SKM-1 (cell line): ENCODE data around the gene KIF3A.

ENCODE experiments used
- DNase-seq: peaks from one replicate; lab custom pipeline; 2025; ENCODE audit not compliant: unreplicated experiment; lab: John Stamatoyannopoulos, UW

Gene KIF3A

GRCh38 chr5:132664696-132665209 is 72.6 kb downstream of the KIF3A start:
- DNase-seq = no peak

- no peak for DNase-seq
Observed at GRCh38 chr5:132663771-132664695, 73.3 kb downstream of the KIF3A start.

DNA sequence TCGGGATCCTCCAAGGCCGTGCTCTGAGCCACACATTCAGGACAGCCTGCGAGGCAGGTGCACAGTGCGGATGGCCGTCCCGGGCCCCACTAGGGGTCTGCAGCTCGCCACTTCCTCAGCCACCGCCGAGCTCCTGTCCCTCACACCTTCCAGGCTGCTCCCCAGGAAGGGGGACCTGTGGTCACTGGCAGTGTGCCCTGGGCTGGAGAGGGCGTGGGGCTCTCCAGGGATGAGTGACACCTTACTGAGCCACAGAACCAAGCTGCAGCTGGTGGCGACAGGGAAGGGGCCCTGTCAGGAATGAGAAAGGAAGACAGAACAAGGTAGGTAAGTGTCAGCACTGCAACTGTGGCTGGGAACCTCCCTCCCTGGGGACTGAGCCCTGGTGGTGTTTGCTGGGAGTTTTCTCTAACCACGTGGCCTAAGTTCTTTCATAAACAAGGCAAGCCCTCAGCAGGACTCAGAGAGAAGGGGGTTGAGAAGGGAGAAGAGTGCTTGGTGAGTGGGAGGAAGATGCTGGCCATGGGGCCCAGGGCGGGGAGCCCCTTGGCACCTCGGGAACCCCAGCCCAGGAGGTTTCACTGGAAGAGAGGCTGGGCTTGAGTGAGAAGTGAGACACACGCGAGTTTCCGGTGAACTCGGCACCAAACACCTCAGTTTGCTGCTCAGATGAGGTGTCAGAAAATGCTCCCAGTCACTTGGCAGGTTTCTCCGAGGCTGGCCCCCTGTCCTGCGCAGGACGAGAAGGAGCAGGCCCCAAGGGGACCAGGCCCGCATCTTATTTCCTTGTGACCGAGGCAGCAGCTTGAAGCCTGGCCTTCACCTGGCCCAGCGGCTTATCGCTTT is 74.2 kb downstream of the KIF3A start:
- no peak for DNase-seq

DNA sequence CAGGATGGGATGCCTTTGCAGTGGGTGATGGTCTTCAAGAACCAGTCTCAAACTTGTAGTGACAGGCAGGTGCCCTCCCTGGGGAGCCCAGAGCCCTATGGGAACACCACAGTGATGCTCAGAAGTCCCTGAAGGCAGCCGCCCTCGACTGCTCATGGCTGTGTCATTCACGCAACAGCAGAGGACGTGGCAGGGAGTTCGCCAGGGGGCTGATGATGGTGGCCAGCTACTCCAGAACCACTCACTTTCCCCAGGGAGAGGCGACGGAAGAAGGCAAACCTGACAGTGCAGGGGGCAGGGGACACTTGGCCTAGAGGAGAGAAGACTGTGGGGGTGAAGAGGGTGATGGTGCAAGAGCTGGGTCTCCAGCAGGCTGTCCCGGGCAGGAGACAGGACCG is 75.3 kb downstream of the KIF3A start:
- no peak for DNase-seq

GRCh38 chr5:132661231-132662003 is 75.9 kb downstream of the KIF3A start:
- DNase-seq = no peak

GRCh38 chr5:132659598-132660493 is 77.5 kb downstream of the KIF3A start:
- no peak for DNase-seq

DNA sequence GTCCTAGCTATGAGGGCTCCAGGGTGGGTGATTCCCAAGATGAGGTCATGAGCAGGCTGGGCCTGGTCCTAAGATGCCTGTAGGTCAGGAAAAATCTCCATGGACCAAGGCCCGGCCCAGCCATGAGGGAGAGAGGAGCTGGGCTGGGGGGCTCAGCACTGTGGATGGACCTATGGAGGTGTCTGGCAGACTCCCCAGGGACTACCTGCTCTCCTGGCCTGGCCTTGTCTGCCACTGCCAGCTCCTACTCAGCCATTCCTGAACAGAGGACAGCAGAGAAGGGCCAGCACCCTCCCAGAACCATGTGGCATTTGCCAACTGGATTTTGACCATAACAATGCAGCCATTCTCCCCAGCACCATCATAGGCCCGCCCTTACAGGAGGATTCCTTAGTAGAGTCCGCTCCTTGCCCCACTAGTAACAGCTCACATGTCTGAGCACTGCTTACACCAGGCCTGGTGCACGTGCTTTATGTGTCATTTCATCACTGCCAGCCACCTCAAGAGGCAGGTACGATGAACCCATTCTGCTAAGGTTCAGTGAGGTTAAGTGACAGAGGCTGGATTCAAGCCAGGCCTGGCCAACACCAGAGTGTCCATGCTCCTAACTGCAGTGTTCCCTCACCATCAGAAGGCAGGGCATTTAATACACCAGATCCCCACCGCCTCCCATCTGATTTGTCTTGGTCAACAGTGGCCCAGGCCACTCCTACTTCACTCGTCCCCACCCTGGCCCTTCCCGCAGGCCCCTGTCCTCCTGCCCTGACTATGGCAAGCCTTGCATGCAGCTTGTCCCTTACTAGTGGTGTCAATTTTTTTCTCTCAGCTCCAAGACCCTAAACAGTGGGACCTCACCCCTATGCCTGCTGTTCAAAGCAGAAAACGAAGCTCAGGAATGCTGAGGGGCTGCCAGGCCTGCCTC is 78.7 kb downstream of the KIF3A start:
- DNase-seq = no peak

- DNase-seq = no peak
Observed at GRCh38 chr5:132657676-132658380, 79.5 kb downstream of the KIF3A start, which contains the start of gene IL13. Gene IL13, plus strand, starts transcription at chr5:132658173. Its CDS starts 14 bp downstream, at chr5:132658187.

GRCh38 chr5:132656774-132657355 is 80.5 kb downstream of the KIF3A start:
- DNase-seq = no peak

DNA sequence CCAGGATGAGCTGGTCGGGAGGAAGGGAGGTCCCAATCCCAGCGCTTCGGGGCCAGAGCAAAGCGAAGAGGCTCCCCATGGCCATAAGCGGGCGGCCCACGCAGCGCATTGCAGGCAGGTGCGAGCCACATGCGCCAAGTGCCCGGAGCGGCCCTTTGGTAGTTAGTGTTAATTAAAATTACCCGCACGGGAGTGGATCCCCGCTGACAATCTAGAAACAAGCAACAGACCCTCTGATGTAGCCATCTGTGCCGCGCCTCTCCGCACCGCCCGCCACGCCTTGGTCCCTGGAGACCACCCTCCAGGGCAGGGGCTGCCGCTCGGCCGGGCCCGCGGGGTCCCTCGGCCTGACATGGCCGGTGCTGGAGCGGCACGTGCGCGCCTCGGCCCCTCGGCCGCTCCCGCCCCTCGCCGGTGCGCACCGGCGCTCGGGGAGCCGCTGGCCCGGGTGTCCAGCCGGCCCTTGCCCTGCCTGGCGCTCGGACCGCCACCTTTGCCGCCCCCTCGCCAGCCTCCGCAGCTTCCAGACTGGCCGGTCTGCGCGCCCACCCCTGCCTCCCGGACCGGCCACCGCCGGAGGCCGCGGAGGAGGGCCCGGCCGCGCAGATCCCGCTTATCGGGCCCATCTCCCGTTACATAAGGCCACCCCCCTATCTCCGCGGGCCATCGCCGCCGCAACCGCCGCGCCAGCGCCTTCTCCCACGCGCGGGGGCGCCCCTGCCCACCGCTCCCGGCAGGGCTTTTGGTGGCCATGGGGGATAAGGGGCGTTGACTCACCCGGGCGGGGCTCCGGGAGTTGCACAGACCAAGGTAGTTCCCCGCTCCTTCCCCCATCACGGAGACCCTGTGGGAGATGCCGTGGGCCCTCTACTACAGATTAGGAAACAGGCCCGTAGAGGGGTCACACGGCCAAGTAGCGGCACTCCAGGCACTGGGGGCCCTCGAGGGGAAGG is 81.2 kb downstream of the KIF3A start:
- DNase-seq = no peak

DNA sequence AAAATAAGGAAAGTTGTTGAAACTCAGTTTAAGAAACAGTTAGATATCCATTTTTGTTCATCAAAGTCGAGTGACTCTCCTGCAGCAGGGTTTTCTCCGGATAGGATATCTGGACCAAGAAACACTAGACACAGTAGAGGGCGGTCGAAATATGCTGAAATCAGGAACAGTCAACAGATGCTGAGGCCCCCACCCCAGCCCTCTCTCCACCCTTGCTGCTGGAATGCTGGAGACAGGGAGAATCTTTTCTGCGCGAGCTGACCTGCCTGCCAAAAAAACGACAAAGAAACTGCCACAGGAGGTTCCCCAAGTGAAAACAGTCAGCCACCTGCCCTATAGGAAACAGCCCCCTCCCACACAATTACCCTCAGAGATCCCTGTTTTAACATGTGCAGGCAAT is 83.6 kb downstream of the KIF3A start:
- DNase-seq = no peak

DNA sequence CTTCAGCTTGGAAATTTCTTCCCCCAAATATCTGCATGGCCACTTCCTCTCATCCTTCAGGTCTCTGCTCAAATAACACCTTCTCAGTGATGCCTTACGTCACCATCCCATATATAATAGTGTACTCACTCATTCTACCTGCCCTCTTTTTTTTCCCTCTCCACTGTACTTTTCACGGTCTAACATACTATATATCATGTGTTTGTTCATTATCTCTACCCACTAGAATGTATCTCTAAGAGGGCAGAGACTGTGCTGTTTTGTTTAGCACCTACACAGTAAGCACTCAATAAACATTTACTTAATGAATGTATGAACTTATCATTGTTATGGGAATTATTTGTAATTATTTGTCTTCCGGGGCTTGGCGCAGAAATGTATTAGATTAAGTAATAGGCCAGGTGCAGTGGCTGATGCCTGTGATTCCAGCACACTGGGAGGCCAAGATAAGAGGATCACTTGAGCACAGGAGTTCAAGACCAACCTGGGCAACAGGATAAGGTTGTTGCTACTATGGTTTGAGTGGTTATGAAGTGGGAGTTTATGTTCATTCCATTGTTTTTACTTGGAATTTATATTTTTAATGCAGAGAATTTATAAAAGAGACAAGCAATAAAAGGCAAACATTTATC is 85.4 kb downstream of the KIF3A start:
- no peak for DNase-seq

DNA sequence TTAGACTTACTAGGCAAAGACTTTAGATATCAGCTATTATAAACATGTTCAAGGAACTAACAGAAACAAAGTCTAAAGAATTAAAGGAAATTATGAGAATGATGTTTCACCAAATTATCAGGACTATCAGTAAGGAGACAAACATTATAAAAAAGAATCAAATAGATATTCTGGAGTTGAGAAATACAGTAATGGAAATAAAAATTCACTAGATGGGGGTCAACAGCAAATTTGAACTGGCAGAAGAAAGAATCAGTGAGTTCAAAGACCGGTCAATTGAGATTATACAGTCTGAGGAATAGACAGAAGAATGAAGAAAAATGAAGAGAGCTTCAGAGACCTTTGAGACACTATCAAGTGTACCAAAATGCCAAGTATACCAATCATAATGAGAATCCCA is 89.0 kb downstream of the KIF3A start:
- no peak for DNase-seq

- no peak for DNase-seq
Observed at GRCh38 chr5:132647473-132647872, 89.9 kb downstream of the KIF3A start.

GRCh38 chr5:132646583-132647266 is 90.6 kb downstream of the KIF3A start:
- no peak for DNase-seq

DNA sequence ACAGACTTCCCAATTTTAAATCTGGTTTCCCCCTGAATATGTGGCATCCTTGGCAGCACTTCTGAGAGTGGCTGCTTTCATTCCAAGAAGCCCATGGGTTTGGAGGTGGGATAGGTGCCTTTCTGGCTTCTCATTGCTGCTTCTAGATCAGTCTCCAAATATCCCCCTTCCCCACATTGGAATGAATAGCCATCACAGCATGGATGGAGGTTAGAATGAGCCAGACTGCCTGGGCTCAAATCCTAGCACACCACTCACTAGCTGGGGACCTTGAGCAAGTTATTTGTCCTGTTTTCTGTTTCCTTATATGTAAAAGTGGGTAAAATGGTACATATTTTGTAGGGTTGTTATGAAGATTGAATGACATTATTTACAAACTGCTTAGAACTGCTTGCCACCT is 93.2 kb downstream of the KIF3A start:
- no peak for DNase-seq
